HG03439 (cell line): ENCODE results near the gene VEGFB.

Source experiments
- ATAC-seq: cut with Tn5 transposase; IDR thresholded peaks from one replicate; pipeline ENCODE4 v1.9.1; 2021; ENCODE audit warnings: mild to moderate bottlenecking, moderate library complexity; ENCODE audit not compliant: unreplicated experiment

The VEGFB gene

GRCh38 chr11:64276653-64277431 is 42.5 kb downstream of the VEGFB start:
- ATAC-seq, result no peak

- ATAC-seq, result no peak
Observed at GRCh38 chr11:64278576-64279190, 44.3 kb downstream of the VEGFB start.

GRCh38 chr11:64281957-64282770 is 47.8 kb downstream of the VEGFB start:
- no peak for ATAC-seq

GRCh38 chr11:64283092-64283491 is 48.7 kb downstream of the VEGFB start:
- no peak for ATAC-seq

- peak; percentile 60 for ATAC-seq
Observed at GRCh38 chr11:64284048-64284961, 49.9 kb downstream of the VEGFB start, which contains the start of gene BAD. TSS of gene BAD (minus strand) at chr11:64284665. CDS start at chr11:64284368, 297 bp downstream.

- peak; percentile 56 for ATAC-seq
Observed at GRCh38 chr11:64284962-64285884, 50.8 kb downstream of the VEGFB start, which contains the start of gene GPR137. TSS of gene GPR137 (plus strand) at chr11:64285848. CDS start at chr11:64286525, 677 bp downstream.

GRCh38 chr11:64285885-64286800 is 51.8 kb downstream of the VEGFB start:
- ATAC-seq, result no peak

- ATAC-seq, result no peak
Observed at GRCh38 chr11:64286801-64287159, 52.4 kb downstream of the VEGFB start.

- ATAC-seq, result no peak
Observed at GRCh38 chr11:64287676-64288352, 53.4 kb downstream of the VEGFB start.

- ATAC-seq, result no peak
Observed at GRCh38 chr11:64288353-64288750, 54.0 kb downstream of the VEGFB start.
